HG03521 (cell line): ENCODE measurements around the gene SPTBN4.
"Not testable (repeated sequence)": the region's sequence is repeated elsewhere in the genome, so short reads cannot be mapped to it uniquely, and the experiment has no call there.

Experiments used
- ATAC-seq: cut with Tn5 transposase; IDR thresholded peaks from one replicate; pipeline ENCODE4 v1.9.1; 2021; ENCODE audit warnings: mild to moderate bottlenecking, moderate library complexity; ENCODE audit not compliant: unreplicated experiment

SPTBN4 gene

DNA sequence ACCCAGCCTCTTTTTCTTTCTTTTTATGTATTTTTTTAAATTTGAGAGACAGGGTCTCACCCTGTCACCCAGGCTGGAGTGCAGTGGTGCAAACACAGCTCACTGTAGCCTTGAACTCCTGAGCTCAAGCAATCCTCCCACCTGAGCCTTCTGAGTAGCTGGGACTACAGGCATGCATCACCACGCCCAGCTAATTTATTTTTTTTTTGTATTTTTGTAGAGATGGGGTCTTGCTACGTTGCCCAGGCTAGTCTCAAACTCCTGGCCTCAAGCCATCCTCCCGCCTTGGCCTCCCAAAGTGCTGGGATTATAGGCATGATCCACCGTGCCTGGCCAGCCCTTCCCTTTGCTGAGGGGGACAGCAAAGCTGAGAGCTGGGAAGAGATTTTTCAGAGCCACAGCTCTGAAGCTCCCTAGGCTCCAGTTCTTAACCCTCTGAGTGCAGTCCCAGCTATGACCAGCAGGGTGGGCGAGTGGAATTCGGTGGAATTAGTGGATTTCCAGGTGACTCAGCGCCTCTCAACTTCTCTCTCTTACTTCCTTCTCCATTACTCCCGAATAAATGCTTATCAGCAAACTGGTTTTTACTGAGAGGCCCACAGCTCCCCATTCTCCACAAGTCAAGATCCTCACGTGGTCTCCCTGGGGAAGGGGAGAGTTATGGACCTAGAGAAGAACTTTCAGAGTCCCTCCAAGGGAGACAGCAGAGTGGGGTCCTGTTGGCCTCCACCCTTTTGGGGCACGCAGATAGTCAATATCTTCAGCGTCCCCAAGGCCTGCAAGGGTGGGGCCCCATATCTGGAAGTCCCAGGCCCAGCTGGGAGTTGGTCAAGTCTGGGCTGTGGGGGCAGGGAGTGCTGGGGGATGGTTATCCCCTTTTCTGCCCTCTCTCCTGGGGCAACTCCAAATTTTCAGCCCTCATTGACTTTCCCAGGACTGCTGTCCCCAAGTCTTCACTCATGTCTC, 2.5 kb upstream of the SPTBN4 start:
- no peak for ATAC-seq

DNA sequence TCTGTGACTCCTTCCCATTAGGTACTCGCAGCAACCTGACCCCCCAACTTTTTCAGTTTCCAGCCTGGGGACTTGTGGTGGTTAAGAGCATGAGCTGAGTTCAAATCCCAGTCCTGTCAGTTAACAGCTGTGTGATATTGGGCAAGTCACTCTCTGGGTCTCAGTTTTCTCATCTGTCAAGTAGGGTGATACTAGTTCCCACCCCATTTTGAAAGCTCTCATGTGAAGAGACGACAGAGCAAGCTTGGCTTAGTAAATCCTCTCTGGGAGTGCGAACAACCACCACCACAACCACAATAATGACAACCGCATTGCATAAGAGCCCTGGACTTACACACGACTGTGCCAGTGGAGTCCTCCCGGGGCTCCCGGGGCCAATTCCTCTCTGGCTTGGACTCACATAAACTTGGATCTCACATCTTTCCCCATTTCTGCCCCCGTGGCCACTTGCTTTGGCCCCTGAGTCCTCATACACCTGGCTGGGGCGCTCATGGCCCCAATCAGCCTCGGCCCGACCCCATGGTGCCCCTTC, 1.7 kb upstream of the SPTBN4 start:
- no peak for ATAC-seq

DNA sequence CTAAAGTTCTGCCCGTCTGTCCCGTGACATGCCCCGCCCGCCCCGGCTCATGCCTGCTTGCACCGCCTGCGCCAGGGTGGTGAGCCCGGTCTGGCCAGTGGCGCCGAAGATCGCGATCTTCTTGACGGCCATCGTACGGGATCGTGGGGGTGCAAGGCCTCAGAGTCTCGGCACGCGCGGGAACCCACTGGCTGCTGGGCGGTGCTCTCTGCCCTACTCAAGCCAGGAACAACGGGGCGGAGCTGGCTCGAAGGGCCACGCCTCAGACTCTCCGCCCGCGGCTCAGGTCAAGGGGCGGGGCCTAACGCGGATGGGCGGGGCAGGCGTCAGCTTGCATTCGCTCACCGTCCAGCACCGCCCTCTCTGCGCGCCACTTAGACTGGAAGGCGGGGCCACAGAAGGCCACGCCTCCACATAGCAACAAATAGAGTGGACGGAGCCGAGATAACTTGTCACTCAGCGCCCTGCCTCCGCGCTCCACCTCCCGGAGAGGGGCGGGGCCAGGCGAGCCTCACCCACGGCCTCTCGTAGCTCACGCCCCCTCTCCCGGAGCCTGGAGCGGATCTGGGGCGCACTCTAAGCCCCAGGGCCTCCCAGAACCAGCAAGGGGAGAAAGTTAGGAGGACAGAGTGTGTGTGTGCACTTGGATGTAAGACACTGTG, 1.1 kb upstream of the SPTBN4 start, which contains the start of gene BLVRB:
TSS of gene BLVRB (minus strand) at position 189 of the 662 bp plus-strand sequence. CDS start at position 132, 57 bp downstream.
- ATAC-seq, result peak; percentile 88

- ATAC-seq, result peak; percentile 21
Observed at GRCh38 chr19:40466219-40466984, 399 bp upstream of the SPTBN4 start.

DNA sequence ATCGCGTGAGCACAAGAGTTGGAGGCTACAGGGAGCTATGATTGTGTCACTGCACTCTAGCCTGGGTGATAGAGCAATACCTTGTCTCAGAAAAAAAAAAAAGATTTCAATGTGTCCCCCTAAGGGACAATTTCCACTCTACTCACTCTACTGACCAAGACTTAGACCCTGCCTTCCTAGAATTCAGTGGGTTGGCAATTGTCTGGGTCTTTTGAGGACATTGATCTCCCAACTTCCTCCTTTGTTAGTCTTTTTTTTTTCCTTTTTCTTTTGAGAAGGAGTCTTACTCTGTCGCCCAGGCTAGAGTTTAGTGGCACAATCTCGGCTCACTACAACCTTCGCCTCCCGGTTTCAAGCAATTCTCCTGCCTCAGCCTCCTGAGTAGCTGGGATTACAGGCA, 2.2 kb downstream of the SPTBN4 start:
- ATAC-seq, result no peak

GRCh38 chr19:40471111-40471510, 4.3 kb downstream of the SPTBN4 start:
- no peak for ATAC-seq

DNA sequence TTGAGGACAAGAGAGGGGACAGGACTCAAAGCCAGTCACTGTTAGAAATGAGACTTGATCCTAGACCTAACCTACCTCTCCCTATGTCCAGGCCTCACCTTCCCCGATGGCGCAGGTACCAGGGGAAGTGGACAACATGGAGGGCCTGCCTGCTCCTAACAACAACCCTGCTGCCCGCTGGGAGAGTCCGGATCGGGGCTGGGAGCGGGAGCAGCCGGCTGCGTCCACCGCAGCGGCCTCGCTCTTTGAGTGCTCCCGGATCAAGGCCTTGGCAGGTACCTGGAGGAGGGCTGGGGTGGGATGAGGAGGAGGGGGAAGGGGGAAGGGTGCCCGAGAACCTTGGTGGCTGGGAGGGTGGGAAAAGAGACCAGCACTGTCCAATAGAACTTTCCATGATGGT, 5.7 kb downstream of the SPTBN4 start:
- ATAC-seq, result no peak

DNA sequence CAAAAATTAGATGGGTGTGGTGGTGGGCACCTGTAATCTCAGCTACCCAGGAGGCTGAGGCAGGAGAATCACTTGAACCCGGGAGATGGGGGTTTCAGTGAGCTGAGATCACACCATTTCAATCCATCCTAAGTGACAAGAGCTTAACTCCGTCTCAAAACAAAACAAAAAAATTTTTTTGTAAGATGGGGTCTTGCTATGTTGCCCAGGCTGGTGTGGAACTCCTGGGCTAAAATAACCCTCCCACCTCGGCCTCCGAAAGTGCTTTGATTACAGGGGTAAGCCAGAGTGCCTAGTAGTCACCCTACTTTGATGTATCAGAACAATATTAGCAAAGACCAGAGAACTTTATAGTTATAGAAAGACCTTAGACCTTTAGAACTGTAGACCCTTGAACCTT, 7.9 kb downstream of the SPTBN4 start:
- no peak for ATAC-seq

GRCh38 chr19:40475878-40476644, 9.3 kb downstream of the SPTBN4 start:
- ATAC-seq, result not testable (repeated sequence)

GRCh38 chr19:40486017-40486416, 19.2 kb downstream of the SPTBN4 start:
- no peak for ATAC-seq

- ATAC-seq, result no peak
Observed at GRCh38 chr19:40489882-40490230, 23.1 kb downstream of the SPTBN4 start.

GRCh38 chr19:40492274-40492673, 25.5 kb downstream of the SPTBN4 start:
- ATAC-seq, result no peak

DNA sequence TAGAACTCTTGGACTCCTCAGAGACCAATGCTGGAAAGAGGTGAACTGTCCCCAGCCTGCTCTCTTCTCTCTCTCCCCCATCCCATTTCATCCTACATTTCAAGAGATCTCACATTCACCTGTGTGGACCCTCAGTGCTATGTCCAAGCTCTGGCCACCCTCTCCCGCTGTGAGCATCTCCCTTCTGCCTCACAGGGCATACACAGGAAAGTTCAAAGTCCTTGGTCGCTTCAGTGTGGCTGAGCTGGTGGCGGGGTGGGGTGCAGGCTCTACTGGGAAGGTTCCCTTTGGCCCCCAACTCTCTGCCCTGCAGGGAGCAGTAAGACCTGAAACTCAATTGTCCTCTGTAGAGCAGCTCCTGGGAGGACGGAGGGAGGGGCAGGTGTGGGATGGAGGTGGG, 27.0 kb downstream of the SPTBN4 start:
- ATAC-seq, result no peak

GRCh38 chr19:40494191-40494838, 27.5 kb downstream of the SPTBN4 start:
- ATAC-seq, result no peak

- no peak for ATAC-seq
Observed at GRCh38 chr19:40497214-40497613, 30.4 kb downstream of the SPTBN4 start.

DNA sequence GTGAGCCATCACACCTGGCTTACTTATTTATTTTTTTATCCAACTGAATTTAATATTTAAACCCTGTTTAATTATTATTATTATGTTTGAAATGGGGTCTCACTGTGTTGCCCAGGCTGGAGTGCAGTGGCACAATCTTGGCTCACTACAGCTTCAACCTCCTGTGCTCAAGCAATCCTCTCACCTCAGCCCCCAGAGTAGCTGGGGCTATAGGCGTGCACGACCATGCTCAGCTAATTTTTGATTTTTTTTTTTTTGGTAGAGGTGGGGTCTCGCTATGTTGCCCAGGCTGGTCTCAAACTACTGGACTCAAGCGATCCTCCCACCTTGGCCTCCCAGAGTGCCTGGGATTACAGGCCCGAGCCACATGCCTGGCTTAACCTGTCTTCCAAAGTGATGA, 32.5 kb downstream of the SPTBN4 start:
- ATAC-seq, result no peak

GRCh38 chr19:40500678-40501530, 34.1 kb downstream of the SPTBN4 start:
- not testable (repeated sequence) for ATAC-seq

DNA sequence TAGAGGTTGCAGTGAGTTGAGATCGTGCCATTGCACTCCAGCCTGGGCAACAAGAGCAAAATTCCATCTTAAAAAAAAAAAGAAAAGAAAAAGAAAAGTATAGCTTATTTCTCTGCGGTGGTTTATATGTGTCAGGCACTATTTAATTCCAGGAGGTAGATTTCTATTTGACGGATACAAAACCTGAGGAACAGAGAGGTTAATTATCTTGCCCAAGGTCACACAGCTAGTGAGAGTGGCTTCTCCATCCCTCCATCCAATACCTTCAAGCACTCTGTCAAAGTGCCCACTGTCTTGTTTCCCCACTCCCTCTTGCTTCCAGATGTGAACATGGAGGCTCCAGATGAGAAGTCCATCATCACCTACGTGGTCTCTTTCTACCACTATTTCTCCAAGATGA, 34.8 kb downstream of the SPTBN4 start:
- ATAC-seq, result no peak

- no peak for ATAC-seq
Observed at GRCh38 chr19:40502081-40502480, 35.3 kb downstream of the SPTBN4 start.
